GM23338 (cell line): ENCODE results near the gene LRIG1. TPM values are rescaled to one million over a fixed set of nuclear protein-coding genes. Genes with fewer than 3 reads are reported as not detected.

Experiments used
- ATAC-seq: fragments of 200-7000 bp; cut with Tn5 transposase; 3 replicates; pipeline ENCODE4 v1.9.1; 2020
- DNase-seq: peaks from one replicate; pipeline ENCODE4 v3.0.0-alpha.2; 2015; ENCODE audit warnings: low spot score
- H2AFZ ChIP-seq: fragments of 200-600 bp; sonication (generic); 2 replicates; pipeline ENCODE4 v1.8.0; 2016; ENCODE audit warnings: antibody characterized with exemption, mild to moderate bottlenecking, moderate library complexity
- H3F3A ChIP-seq: fragments of 200-600 bp; sonication (generic); replicated peaks from 2 replicates; pipeline ENCODE4 v1.8.0; 2017; ENCODE audit warnings: antibody characterized with exemption, mixed run types, low read depth
- H3K27ac ChIP-seq: fragments of 200-600 bp; sonication (generic); 2 replicates; pipeline ENCODE4 v1.6.1; 2016; ENCODE audit warnings: low read depth
- H3K27me3 ChIP-seq: fragments of 200-600 bp; sonication (generic); 2 replicates; pipeline ENCODE4 v1.8.0; 2016; ENCODE audit warnings: mild to moderate bottlenecking, mixed run types, moderate library complexity; ENCODE audit not compliant: insufficient read depth
- H3K36me3 ChIP-seq: fragments of 200-600 bp; sonication (generic); 2 replicates; pipeline ENCODE4 v1.8.0; 2016; ENCODE audit warnings: mild to moderate bottlenecking; ENCODE audit not compliant: insufficient read depth
- H3K4me1 ChIP-seq: fragments of 200-600 bp; sonication (generic); 2 replicates; pipeline ENCODE4 v1.8.0; 2016; ENCODE audit warnings: mild to moderate bottlenecking, moderate library complexity; ENCODE audit not compliant: insufficient read depth
- H3K4me2 ChIP-seq: fragments of 200-600 bp; sonication (generic); 2 replicates; pipeline ENCODE4 v1.7.1; 2017; ENCODE audit warnings: mixed run types
- H3K4me3 ChIP-seq: fragments of 200-600 bp; sonication (generic); 2 replicates; pipeline ENCODE4 v1.6.1; 2016; ENCODE audit warnings: mixed run types
- H3K79me2 ChIP-seq: fragments of 200-600 bp; sonication (generic); replicated peaks from 2 replicates; pipeline ENCODE4 v1.8.0; 2017; ENCODE audit warnings: mild to moderate bottlenecking; ENCODE audit not compliant: insufficient read depth
- H3K9me2 ChIP-seq: fragments of 200-600 bp; sonication (generic); 2 replicates; pipeline ENCODE4 v1.8.0; 2017; ENCODE audit not compliant: insufficient read depth
- H4K20me1 ChIP-seq: fragments of 200-600 bp; sonication (generic); replicated peaks from 2 replicates; pipeline ENCODE4 v1.8.0; 2017; ENCODE audit warnings: mild to moderate bottlenecking; ENCODE audit not compliant: insufficient read depth
- H3K27ac Mint-ChIP-seq: 2 replicates; pipeline ENCODE4 v1.8.0; 2020; ENCODE audit warnings: inconsistent platforms, mild to moderate bottlenecking, moderate library complexity, mixed read lengths
- H3K27me3 Mint-ChIP-seq: 3 replicates; pipeline ENCODE4 v1.8.0; 2022; ENCODE audit warnings: low read depth, mild to moderate bottlenecking, moderate library complexity, mixed read lengths, inconsistent platforms; ENCODE audit not compliant: insufficient read depth, poor library complexity
- H3K36me3 Mint-ChIP-seq: 3 replicates; pipeline ENCODE4 v1.8.0; 2021; ENCODE audit warnings: low read depth, mild to moderate bottlenecking, inconsistent platforms, moderate library complexity, mixed read lengths
- H3K4me1 Mint-ChIP-seq: 3 replicates; pipeline ENCODE4 v1.8.0; 2020; ENCODE audit warnings: mild to moderate bottlenecking, inconsistent platforms, mixed read lengths
- H3K4me3 Mint-ChIP-seq: 3 replicates; pipeline ENCODE4 v1.8.0; 2021; ENCODE audit warnings: moderate library complexity, mild to moderate bottlenecking, inconsistent platforms, mixed read lengths
- H3K9me3 Mint-ChIP-seq: 3 replicates; pipeline ENCODE4 v1.8.0; 2020; ENCODE audit warnings: moderate library complexity, mild to moderate bottlenecking, inconsistent platforms, mixed read lengths
- CREB1 ChIP-seq: fragments of 250-450 bp; sonication (Bioruptor Pico); IDR thresholded peaks from 2 replicates; pipeline ENCODE4 v1.5.0; 2020; ENCODE audit warnings: low read depth, mild to moderate bottlenecking, moderate library complexity
- ETS1 ChIP-seq: IDR thresholded peaks from 2 replicates; pipeline ENCODE4 v1.6.1; 2016; ENCODE audit warnings: antibody characterized with exemption
- EZH2 ChIP-seq: fragments of 200-600 bp; sonication (generic); IDR thresholded peaks from one replicate; pipeline ENCODE4 v1.8.0; 2017; ENCODE audit warnings: antibody characterized with exemption, mild to moderate bottlenecking, low read depth; ENCODE audit not compliant: unreplicated experiment
- JUNB ChIP-seq: IDR thresholded peaks from one replicate; pipeline ENCODE4 v1.6.1; 2016; ENCODE audit warnings: antibody characterized with exemption; ENCODE audit not compliant: unreplicated experiment
- NANOG ChIP-seq: IDR thresholded peaks from 2 replicates; pipeline ENCODE4 v1.6.1; 2016; ENCODE audit warnings: antibody characterized with exemption, borderline replicate concordance
- STAT1 ChIP-seq: IDR thresholded peaks from one replicate; pipeline ENCODE4 v1.6.1; 2016; ENCODE audit warnings: antibody characterized with exemption; ENCODE audit not compliant: unreplicated experiment
- ZNF331 ChIP-seq: fragments of 250-450 bp; sonication (Bioruptor Pico); IDR thresholded peaks from 2 replicates; pipeline ENCODE4 v1.5.0; 2020; ENCODE audit warnings: low read depth, mild to moderate bottlenecking, moderate library complexity
- ZNF462 ChIP-seq: fragments of 250-450 bp; sonication (Bioruptor Pico); IDR thresholded peaks from 2 replicates; pipeline ENCODE4 v1.5.0; 2020; ENCODE audit warnings: mild to moderate bottlenecking, moderate library complexity
- polyA plus RNA-seq: library from polyadenylated mRNA; unstranded; fragments of >200 nt; fragmentation: Nextera tagmentation; extraction: Ambion mirVana; gene quantifications from 2 replicates; pipeline ENCODE4 v1.2.1, GENCODE V29; 2016
- total RNA-seq: library from RNA; depleted of rRNA; stranded (reverse); fragments of >200 nt; shearing (Covaris generic); gene quantifications from 2 replicates; pipeline ENCODE4 v1.2.3, GENCODE V29; 2014

LRIG1 gene
- total and polyA plus RNA-seq, 2 experiments from 2014 or later = 40.0 to 134 TPM

- no peak for TF ChIP-seq ZNF462 (CRISPR knock-in tag)
- TF ChIP-seq ETS1 = no peak
- no peak for TF ChIP-seq ZNF331 (CRISPR knock-in tag)
- TF ChIP-seq EZH2 = no peak
- TF ChIP-seq STAT1 = no peak
- no peak for TF ChIP-seq CREB1 (CRISPR knock-in tag)
- TF ChIP-seq NANOG = no peak
- no peak for TF ChIP-seq JUNB
These were observed 89.3 kb downstream of the LRIG1 start (continued) for GRCh38 chr3:66411474-66411873.

- no peak overlapping the region for H3K27ac ChIP-seq
- TF ChIP-seq JUNB = no peak
- TF ChIP-seq ZNF462 (CRISPR knock-in tag) = no peak
These were observed 89.8 kb downstream of the LRIG1 start for GRCh38 chr3:66410976-66411375.

More at GRCh38 chr3:66410976-66411375, 89.8 kb downstream of the LRIG1 start:
- Mint-ChIP-seq H3K36me3 (peaks cover 98% of the 10 kb centered on the region), H3K4me1 (peaks cover 57% of the 10 kb centered on the region), H3K4me3 (no peak overlapping the region), H3K27me3 (peaks cover 5% of the 10 kb centered on the region), H3K27ac (peak overlapping the region; percentile 91), H3K9me3 (no peaks in the 10 kb centered on the region)
- no peaks in the 10 kb centered on the region for H3K9me2 ChIP-seq
- peaks cover 17% of the 10 kb centered on the region for H3K4me1 ChIP-seq
- H3K4me2 ChIP-seq = no peak overlapping the region
- H3K36me3 ChIP-seq = peaks cover 31% of the 10 kb centered on the region
- no peak for ATAC-seq
- H3K79me2 ChIP-seq = peaks cover 22% of the 10 kb centered on the region
- H2AFZ ChIP-seq = no peak overlapping the region
- 0 out of 2 replicates have a peak, but pooled peaks cover 4% of the 10 kb centered on the region for H3F3A ChIP-seq
- peaks cover 11% of the 10 kb centered on the region; the same call in 1 of the 2 replicates for H4K20me1 ChIP-seq
- no peak overlapping the region for H3K4me3 ChIP-seq
- DNase-seq = no peak
- H3K27me3 ChIP-seq = no peaks in the 10 kb centered on the region
